GM12878 (cell line): ENCODE results near the gene SPG21. TPM values are rescaled to one million over a fixed set of nuclear protein-coding genes. Genes with fewer than 3 reads are reported as not detected.

Experiments
- HDAC2 ChIP-seq: fragments of 200-600 bp; sonication (generic); IDR thresholded peaks from 2 replicates; pipeline ENCODE4 v1.6.1; 2017
- MYC ChIP-seq: IDR thresholded peaks from 2 replicates; pipeline ENCODE4 v1.6.1; 2011; ENCODE audit warnings: mild to moderate bottlenecking, low read length, moderate library complexity, inconsistent platforms; ENCODE audit not compliant: insufficient read depth, insufficient replicate concordance, insufficient read length, severe bottlenecking
- NKRF ChIP-seq: fragments of 450-650 bp; conservative IDR thresholded peaks from 2 replicates; pipeline ENCODE4 v1.6.1; 2017; ENCODE audit warnings: mild to moderate bottlenecking, moderate library complexity
- NR2C1 ChIP-seq: fragments of 450-650 bp; IDR thresholded peaks from 2 replicates; pipeline ENCODE4 v1.6.1; 2017; ENCODE audit warnings: antibody characterized with exemption, mild to moderate bottlenecking, moderate library complexity
- NR2F1 ChIP-seq: fragments of 450-650 bp; conservative IDR thresholded peaks from 2 replicates; pipeline ENCODE4 v1.6.1; 2017; ENCODE audit warnings: mild to moderate bottlenecking
- RCOR1 ChIP-seq: conservative IDR thresholded peaks from 2 replicates; pipeline ENCODE4 v1.6.1; 2012; ENCODE audit warnings: low read depth, low read length, improper control_type of control experiment
- RELB ChIP-seq: fragments of 450-650 bp; IDR thresholded peaks from 2 replicates; pipeline ENCODE4 v1.6.1; 2017; ENCODE audit warnings: low read depth, mild to moderate bottlenecking, moderate library complexity
- SRF ChIP-seq, 2 experiments: IDR thresholded peaks; 2 replicates each; pipeline ENCODE4 v1.6.1; 2011; ENCODE audit warnings: low read depth in 2 of 2, low read length in 2 of 2, mild to moderate bottlenecking in 1 of 2, moderate library complexity in 1 of 2
- TCF12 ChIP-seq: IDR thresholded peaks from 2 replicates; pipeline ENCODE4 v1.6.1; 2011; ENCODE audit warnings: low read depth, mild to moderate bottlenecking, low read length
- ZBTB4 ChIP-seq: fragments of 450-650 bp; formaldehyde crosslinking; IDR thresholded peaks from 2 replicates; pipeline ENCODE4 v1.4.0; 2022; ENCODE audit warnings: mild to moderate bottlenecking, moderate library complexity
- ZBTB40 ChIP-seq: fragments of 450-650 bp; IDR thresholded peaks from 2 replicates; pipeline ENCODE4 v1.6.1; 2016; ENCODE audit warnings: mild to moderate bottlenecking, moderate library complexity, borderline replicate concordance
- ZNF622 ChIP-seq: fragments of 450-650 bp; IDR thresholded peaks from 2 replicates; pipeline ENCODE4 v1.6.1; 2017; ENCODE audit warnings: mild to moderate bottlenecking, inconsistent platforms
- ZNF687 ChIP-seq: fragments of 450-650 bp; IDR thresholded peaks from 2 replicates; pipeline ENCODE4 v1.6.1; 2017; ENCODE audit warnings: mild to moderate bottlenecking, moderate library complexity
- polyA plus RNA-seq, 11 experiments: library from polyadenylated mRNA; depleted of rRNA in 4 of 11; unstranded in 6 of 11; stranded (reverse) in 5 of 11; fragments of >200 nt; fragmentation: Nextera tagmentation in 4 of 11; fragmentation: Illumina TruSeq in 1 of 11; extraction: Ambion mirVana in 4 of 11; extraction: Trizol in 1 of 11; gene quantifications; 1 replicate in 1 of 11; 2 replicates in 10 of 11; pipeline versions ENCODE4 v1.2.1 to v1.2.3, GENCODE V29; 2011 to 2016; ENCODE audit warnings: inconsistent platforms in 2 of 11, missing spikeins in 2 of 11, low read depth in 1 of 11
- total RNA-seq, 4 experiments: library from RNA; depleted of rRNA in 3 of 4; stranded (reverse); fragments of >200 nt in 3 of 4; fragmentation: Illumina TruSeq in 1 of 4; extraction: Trizol in 1 of 4; gene quantifications; 2 replicates each; pipeline versions ENCODE4 v1.2.1 to v1.2.3, GENCODE V29; 2013 to 2021

Gene SPG21
- total and polyA plus RNA-seq, 10 of the 15 experiments (the other 5 are each of a cell fraction or from before 2014, with no cell fraction given), result 25.5 to 116 (median 68.0) TPM

GRCh38 chr15:65028921-65029735 lies 39.4 kb upstream of the SPG21 start, which contains the start of gene MTFMT (continued):
- TF ChIP-seq ZBTB40 (no peak), HDAC2 (no peak), ZNF687 (peak; percentile 55), NR2F1 (peak; percentile 66), MYC (no peak), ZNF622 (no peak), NR2C1 (no peak), TCF12 (no peak), ZBTB4 (CRISPR knock-in tag) (no peak), NKRF (peak; percentile 85), RCOR1 (no peak), RELB (no peak), SRF (IDR thresholded peaks at IDR 0.05; ENCODE audit: low read depth in 2 of 2, low read length in 2 of 2) (no peak)
